ENCODE measurements around the gene USP22.

- TF ChIP-seq EZH2 (IDR thresholded peaks at IDR 0.05; ENCODE audit: borderline replicate concordance, low read depth, low read length, severe bottlenecking) (no peak), POLR2A (IDR thresholded peaks at IDR 0.05; ENCODE audit: low read depth, low read length) (no peak), CTCF (IDR thresholded peaks at IDR 0.05; ENCODE audit: extremely low read depth in 1 of 2, insufficient read depth in 1 of 2, low read depth in 1 of 2, low read length in 2 of 2) (no peak)
Observed at GRCh38 chr17:21059761-21060160, 16.9 kb upstream of the USP22 start.
